NCI-H82 (cell line): ENCODE measurements around the gene MFSD12.

ENCODE experiments used
- DNase-seq: peaks from one replicate; lab custom pipeline; 2025; lab: John Stamatoyannopoulos, UW

MFSD12 gene

GRCh38 chr19:3555653-3556422 lies 1.5 kb downstream of the MFSD12 start:
- no peak for DNase-seq

GRCh38 chr19:3554254-3555083 lies 2.9 kb downstream of the MFSD12 start:
- no peak for DNase-seq

GRCh38 chr19:3551792-3552095 lies 5.6 kb downstream of the MFSD12 start:
- no peak for DNase-seq

GRCh38 chr19:3550947-3551791 lies 6.2 kb downstream of the MFSD12 start:
- DNase-seq = no peak

- DNase-seq = no peak
Observed at GRCh38 chr19:3549816-3550215, 7.6 kb downstream of the MFSD12 start.

GRCh38 chr19:3548606-3549005 lies 8.8 kb downstream of the MFSD12 start:
- no peak for DNase-seq

- no peak for DNase-seq
Observed at GRCh38 chr19:3547767-3548282, 9.6 kb downstream of the MFSD12 start.

GRCh38 chr19:3547301-3547731 lies 10.1 kb downstream of the MFSD12 start:
- DNase-seq = no peak

GRCh38 chr19:3546119-3546518 lies 11.3 kb downstream of the MFSD12 start:
- DNase-seq = no peak

- no peak for DNase-seq
Observed at GRCh38 chr19:3545669-3546034, 11.7 kb downstream of the MFSD12 start.

GRCh38 chr19:3544742-3545668 lies 12.4 kb downstream of the MFSD12 start:
- DNase-seq = peak; percentile 52

- no peak for DNase-seq
Observed at GRCh38 chr19:3544058-3544376, 13.4 kb downstream of the MFSD12 start.

- no peak for DNase-seq
Observed at GRCh38 chr19:3543150-3544057, 14.0 kb downstream of the MFSD12 start.

- DNase-seq = no peak
Observed at GRCh38 chr19:3539756-3540118, 17.6 kb downstream of the MFSD12 start.

GRCh38 chr19:3538965-3539755 lies 18.2 kb downstream of the MFSD12 start, which contains the start of gene TEKTIP1:
Gene TEKTIP1 (plus strand): TSS chr19:3539174. CDS start chr19:3539178, 4 bp downstream.
- DNase-seq = peak; percentile 13

- DNase-seq = no peak
Observed at GRCh38 chr19:3538258-3538929, 19.0 kb downstream of the MFSD12 start.

GRCh38 chr19:3537438-3538240 lies 19.7 kb downstream of the MFSD12 start:
- DNase-seq = no peak

GRCh38 chr19:3537101-3537437 lies 20.3 kb downstream of the MFSD12 start:
- DNase-seq = no peak
